GM11168 (cell line): Measurements from ENCODE around the gene ILK.

Experiments used
- in situ Hi-C: fragments of 300-500 bp; cut with MboI; formaldehyde crosslinking; loops from one replicate; pipeline ENCODE4 v1.12.0; 2022; ENCODE audit warnings: low sequenced_read_pairs; ENCODE audit not compliant: unreplicated experiment

The ILK gene

GRCh38 chr11:6653097-6653496, 49.5 kb downstream of the ILK start:
- in situ Hi-C loops = no loop called here

GRCh38 chr11:6653656-6654055, 50.1 kb downstream of the ILK start:
- in situ Hi-C loops = no loop called here

- in situ Hi-C loops = no loop called here
Measured at GRCh38 chr11:6654281-6655019, 50.9 kb downstream of the ILK start.

GRCh38 chr11:6655020-6655789, 51.6 kb downstream of the ILK start:
- in situ Hi-C loops = no loop called here

GRCh38 chr11:6655790-6656583, 52.4 kb downstream of the ILK start, which contains the start of gene DCHS1:
DCHS1 (minus strand) TSS chr11:6655809; CDS start chr11:6641613, 14,196 bp downstream.
- in situ Hi-C loops = no loop called here

- in situ Hi-C loops = no loop called here
Measured at GRCh38 chr11:6656584-6656915, 53.0 kb downstream of the ILK start.

- in situ Hi-C loops = no loop called here
Measured at GRCh38 chr11:6656936-6657335, 53.4 kb downstream of the ILK start.

- in situ Hi-C loops = no loop called here
Measured at GRCh38 chr11:6657346-6657745, 53.8 kb downstream of the ILK start.

GRCh38 chr11:6658647-6659046, 55.1 kb downstream of the ILK start:
- in situ Hi-C loops = no loop called here
